GM18870 (cell line): Measurements from ENCODE around the gene EFTUD2.

Source experiments
- ATAC-seq: cut with Tn5 transposase; IDR thresholded peaks from one replicate; pipeline ENCODE4 v1.9.1; 2021; ENCODE audit warnings: moderate library complexity; ENCODE audit not compliant: unreplicated experiment

Gene EFTUD2

GRCh38 chr17:44911133-44912001 is 12.1 kb upstream of the EFTUD2 start:
- no peak for ATAC-seq

DNA sequence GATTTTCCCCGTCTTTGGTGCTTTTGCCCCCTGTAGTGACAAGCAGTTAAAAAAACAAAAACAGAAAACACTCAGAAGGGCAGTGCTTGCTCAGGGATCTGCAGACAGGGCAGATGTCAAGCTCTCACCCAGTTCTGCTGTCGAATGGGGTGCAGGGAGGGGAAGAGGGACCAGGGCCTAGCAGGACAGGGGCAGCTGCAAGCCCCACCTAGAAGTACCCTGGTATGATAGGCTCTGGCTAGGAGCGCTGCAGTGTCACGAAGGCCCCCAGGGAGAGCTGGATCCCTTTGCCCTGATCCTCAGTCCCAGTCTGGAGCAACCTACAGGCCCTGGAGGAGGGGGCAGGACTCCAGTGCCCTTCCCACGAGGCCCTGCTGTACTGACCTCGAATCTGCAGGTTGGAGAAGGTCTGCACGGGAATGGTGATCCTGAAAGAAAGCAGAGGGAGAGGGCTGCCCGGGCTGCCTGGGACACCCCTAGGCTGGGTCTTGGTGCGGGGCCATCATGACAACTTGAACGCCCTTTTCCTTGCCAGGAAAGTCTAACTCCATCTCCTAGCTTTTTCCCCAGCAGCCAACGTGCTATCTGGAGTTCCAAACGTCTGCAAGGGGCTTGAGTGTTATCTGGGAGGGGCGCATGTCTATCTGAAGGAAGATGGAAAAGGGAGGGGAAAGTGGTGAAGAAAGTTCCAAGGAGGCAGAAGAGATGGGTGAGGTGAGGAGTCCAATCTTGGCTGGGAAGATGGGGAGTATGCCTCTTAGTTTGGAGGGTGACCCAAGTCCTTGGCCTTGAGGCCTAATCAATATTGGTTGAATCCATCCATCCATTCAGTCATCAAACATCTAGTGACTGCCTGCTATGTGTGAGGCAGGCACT is 11.2 kb upstream of the EFTUD2 start:
- no peak for ATAC-seq

GRCh38 chr17:44909681-44910144 is 10.5 kb upstream of the EFTUD2 start:
- no peak for ATAC-seq

DNA sequence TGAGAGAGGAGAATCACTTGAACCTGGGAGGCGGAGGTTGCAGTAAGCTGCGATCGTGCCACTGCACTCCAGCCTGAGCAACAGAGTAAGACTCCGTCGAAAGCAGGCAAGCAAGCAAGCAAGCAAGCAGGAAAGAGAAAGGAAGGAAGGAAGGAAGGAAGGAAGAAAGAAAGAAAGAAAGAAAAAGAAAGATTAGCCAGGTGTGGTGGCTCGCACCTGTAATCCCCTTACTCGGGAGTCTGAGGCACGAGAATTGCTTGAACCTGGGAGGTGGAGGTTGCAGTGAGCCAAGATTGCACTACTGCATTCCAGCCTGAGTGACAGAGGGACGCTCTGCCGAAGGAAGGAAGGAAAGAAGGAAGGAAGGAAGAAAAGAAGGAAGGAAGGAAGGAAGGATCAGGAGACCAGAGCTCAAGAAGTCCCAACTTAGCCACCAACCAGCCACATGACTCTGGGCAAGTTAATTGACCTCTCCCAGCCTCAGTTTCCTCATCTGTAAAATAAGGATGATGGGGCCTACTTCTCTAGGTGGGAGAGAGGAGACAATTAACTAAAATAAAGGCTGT is 9.6 kb upstream of the EFTUD2 start:
- no peak for ATAC-seq

GRCh38 chr17:44907729-44908470 is 8.7 kb upstream of the EFTUD2 start:
- no peak for ATAC-seq

DNA sequence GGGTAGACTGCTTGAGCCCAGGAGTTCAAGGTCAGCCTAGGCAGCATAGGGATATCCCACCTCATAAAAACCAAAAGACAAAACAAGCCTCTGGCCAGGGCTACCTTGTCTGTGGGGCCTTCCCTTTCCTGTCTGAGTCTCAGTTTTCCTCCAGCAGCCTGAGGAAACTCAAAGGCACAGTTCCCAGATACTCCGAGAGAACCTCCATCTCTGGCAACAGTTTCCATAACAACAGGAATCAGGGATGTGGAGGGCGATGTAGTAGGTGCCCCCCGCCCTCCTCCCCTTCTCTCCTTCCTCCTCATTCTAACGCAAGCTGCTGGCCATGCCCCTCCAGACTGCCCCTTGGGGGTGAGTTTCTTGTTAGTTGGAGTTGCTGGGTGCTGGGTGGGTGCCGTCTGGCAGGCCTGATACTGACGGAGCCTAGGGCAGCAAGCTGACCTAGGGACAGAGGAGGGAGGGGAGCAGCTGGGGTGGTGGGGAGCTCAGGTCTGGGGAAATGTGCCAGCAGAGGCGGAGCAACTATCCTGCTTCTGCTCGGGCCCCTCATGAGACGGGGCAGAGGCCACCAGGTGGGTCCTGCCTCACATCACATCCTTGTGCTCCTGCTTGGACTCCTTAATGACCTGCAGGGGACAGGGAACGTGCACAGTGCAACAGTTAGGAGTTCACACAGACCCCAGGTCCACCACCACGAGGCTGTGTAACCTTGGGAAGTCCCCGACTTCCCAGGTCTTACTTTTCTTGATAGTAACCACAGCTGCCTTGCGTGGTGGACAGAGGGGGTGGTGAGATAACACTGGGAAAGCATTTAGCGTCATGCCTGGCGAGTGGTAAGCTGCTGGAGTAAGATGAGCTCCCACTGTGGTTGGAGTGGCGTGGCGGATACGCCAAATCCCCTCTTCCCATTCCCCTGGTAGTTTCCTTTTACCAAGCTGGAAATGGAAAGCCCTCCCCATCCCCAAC is 7.8 kb upstream of the EFTUD2 start:
- no peak for ATAC-seq

DNA sequence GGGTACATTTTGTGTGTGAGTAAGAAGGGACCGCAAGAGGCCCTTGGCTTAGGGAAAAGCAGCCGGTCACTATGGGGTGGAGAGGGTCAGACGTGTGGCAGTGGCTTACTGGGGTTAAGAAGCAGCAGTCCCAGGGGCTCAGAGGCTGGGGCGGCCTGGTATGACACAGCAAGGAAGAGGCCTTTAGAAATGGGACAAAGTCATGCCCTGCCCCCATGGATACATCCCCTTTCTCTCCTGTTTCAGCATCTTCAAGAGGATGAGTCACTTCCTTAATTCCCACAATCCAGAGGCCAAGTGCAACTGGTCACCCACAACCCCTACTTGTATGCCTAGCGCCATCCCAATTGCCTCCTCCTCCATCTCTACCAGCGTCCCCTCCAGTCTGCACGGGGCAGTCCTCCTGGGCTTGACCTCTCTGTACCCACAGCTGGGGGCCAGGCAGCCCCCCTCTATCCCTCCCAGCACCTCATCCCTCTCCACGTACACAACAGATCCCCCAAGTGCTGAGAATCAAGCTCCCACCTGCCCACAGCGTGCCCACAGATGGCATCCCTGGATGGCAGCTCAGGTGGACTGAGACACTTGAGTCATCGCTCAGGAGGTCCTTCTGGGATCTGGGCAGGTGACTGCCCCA is 6.9 kb upstream of the EFTUD2 start:
- ATAC-seq: no peak

DNA sequence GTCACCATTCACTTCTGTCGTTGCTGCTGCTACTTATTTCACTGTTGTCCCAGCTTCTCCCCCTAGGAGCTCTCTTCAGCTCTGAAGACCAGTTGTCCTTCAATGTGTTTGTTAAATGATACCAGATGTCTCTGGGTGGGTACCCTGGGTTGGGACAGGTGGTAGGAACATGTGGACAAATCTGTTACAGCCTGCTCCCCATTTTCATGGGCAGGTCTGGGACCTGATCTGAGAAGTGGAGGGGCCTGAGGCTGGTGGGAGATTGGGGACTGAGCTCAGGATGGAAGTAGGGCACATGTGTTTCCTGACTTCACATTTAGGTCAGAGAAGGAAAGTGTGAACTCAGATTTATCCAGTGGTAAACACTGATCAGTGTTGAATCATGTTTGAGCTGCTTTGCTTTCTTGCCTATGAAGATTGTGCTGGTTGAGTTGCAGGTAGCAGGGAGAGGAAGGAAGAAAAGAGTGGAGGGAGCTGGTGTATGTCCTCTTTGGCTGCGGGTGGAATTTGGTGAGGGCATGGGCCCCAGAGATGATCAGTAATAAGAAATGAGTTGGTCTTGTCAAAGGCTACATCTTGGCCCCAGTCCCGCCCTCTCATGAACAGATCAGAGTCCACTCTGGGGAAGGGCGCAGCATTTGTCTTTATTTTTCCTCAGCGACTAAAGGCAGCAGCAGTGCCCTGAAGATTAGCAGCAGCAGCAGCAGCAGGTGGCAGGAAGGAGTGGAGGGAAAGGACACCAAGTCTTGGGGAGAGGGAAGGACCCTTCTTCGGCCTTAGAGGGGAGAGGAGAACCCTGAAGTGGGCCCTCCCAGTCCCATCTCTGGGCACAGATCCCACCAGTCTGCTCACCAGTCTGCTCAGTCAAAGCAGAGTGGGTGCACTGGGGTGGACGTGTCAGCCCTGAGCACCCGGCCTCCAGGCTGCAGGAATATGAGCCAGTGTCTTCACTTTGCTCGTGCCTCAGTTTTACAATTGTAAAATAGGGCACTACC is 6.1 kb upstream of the EFTUD2 start:
- no peak for ATAC-seq

GRCh38 chr17:44904001-44904984 is 5.0 kb upstream of the EFTUD2 start:
- no peak for ATAC-seq

GRCh38 chr17:44903012-44903685 is 3.9 kb upstream of the EFTUD2 start:
- ATAC-seq: no peak

DNA sequence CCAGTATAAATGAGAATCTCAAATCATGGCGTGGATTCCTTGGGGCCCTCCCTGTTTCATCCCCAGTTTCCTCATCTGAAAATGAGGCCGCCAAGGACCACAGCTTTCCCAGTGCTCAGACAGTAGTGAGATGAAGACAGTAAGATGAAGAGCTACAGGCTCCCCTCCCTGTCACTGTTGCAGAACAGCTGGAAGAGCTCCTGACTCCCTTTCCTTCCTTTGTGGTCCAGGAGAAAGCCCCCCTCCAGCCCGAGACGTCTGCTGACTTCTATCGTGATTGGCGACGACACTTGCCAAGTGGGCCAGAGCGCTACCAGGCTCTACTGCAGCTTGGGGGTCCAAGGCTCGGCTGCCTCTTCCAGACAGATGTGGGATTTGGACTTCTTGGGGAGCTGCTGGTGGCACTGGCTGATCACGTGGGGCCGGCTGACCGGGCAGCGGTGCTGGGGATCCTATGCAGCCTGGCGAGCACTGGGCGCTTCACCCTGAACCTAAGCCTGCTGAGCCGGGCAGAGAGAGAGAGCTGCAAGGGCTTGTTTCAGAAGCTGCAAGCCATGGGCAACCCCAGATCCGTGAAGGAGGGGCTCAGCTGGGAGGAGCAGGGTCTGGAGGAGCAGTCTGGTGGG is 3.0 kb upstream of the EFTUD2 start:
- no peak for ATAC-seq

GRCh38 chr17:44901411-44901921 is 2.2 kb upstream of the EFTUD2 start:
- no peak for ATAC-seq

GRCh38 chr17:44900894-44901293 is 1.6 kb upstream of the EFTUD2 start:
- no peak for ATAC-seq

GRCh38 chr17:44898768-44899073 is 524 bp downstream of the EFTUD2 start:
- no peak for ATAC-seq

GRCh38 chr17:44894642-44895041 is 4.6 kb downstream of the EFTUD2 start:
- no peak for ATAC-seq

- no peak for ATAC-seq
Observed at GRCh38 chr17:44892250-44892649, 7.0 kb downstream of the EFTUD2 start.
